ENCODE measurements around the gene TREML1.
A peak's percentile ranks its signal among the peaks of the same experiment; 100 is the strongest.
"Not testable (repeated sequence)": the region's sequence is repeated elsewhere in the genome, so short reads cannot be mapped to it uniquely, and the experiment has no call there.

TREML1 gene

GRCh38 chr6:41153992-41154625 is at the start of gene TREML1:
TSS of gene TREML1 (minus strand) at chr6:41154347. CDS start at chr6:41154288, 59 bp downstream.
- no peak within 1 kb of the TSS for H3K27ac Mint-ChIP-seq
- H3K4me1 Mint-ChIP-seq (ENCODE audit: low read depth) = peaks cover 13% of the 10 kb centered on the region
- no peaks in the 10 kb centered on the region for H3K9me3 Mint-ChIP-seq
- DNase-seq (ENCODE audit: low spot score) = no peak
- H3K27me3 Mint-ChIP-seq (ENCODE audit: low read depth) = peaks cover 37% of the 10 kb centered on the region
- H3K36me3 Mint-ChIP-seq (ENCODE audit: low read depth) = no peaks in the 10 kb centered on the region
- no peak within 1 kb of the TSS for H3K4me3 Mint-ChIP-seq

- H3K4me1 Mint-ChIP-seq (ENCODE audit: low read depth) = peaks cover 48% of the 10 kb centered on the region
- peaks cover 4% of the 10 kb centered on the region for H3K9me3 Mint-ChIP-seq
- peak overlapping the region; percentile 97 for H3K27ac Mint-ChIP-seq
- H3K36me3 Mint-ChIP-seq (ENCODE audit: low read depth) = peaks cover 20% of the 10 kb centered on the region
- H3K4me3 Mint-ChIP-seq = peak overlapping the region; percentile 86
- no peak for DNase-seq (ENCODE audit: low spot score)
- no peaks in the 10 kb centered on the region for H3K27me3 Mint-ChIP-seq (ENCODE audit: low read depth)
These were observed 47.6 kb upstream of the TREML1 start for GRCh38 chr6:41201764-41202173.

- H3K27me3 Mint-ChIP-seq (ENCODE audit: low read depth) = no peaks in the 10 kb centered on the region
- peaks cover 4% of the 10 kb centered on the region for H3K9me3 Mint-ChIP-seq
- peak within 1 kb of the TSS; percentile 97 for H3K27ac Mint-ChIP-seq
- peaks cover 26% of the 10 kb centered on the region for H3K36me3 Mint-ChIP-seq (ENCODE audit: low read depth)
- H3K4me3 Mint-ChIP-seq = peak within 1 kb of the TSS; percentile 86
- peaks cover 48% of the 10 kb centered on the region for H3K4me1 Mint-ChIP-seq (ENCODE audit: low read depth)
- peak; percentile 25 for DNase-seq (ENCODE audit: low spot score)
These were observed 47.0 kb upstream of the TREML1 start, which contains the start of gene TREML2 for GRCh38 chr6:41200901-41201763. TSS of gene TREML2 (minus strand) at chr6:41201149. CDS start at chr6:41201008, 141 bp downstream.

- peak overlapping the region; percentile 97 for H3K27ac Mint-ChIP-seq
- DNase-seq (ENCODE audit: low spot score) = peak; percentile 53
- no peaks in the 10 kb centered on the region for H3K27me3 Mint-ChIP-seq (ENCODE audit: low read depth)
- H3K36me3 Mint-ChIP-seq (ENCODE audit: low read depth) = peaks cover 31% of the 10 kb centered on the region
- peaks cover 48% of the 10 kb centered on the region for H3K4me1 Mint-ChIP-seq (ENCODE audit: low read depth)
- peaks cover 4% of the 10 kb centered on the region for H3K9me3 Mint-ChIP-seq
- peak overlapping the region; percentile 86 for H3K4me3 Mint-ChIP-seq
These were observed 46.3 kb upstream of the TREML1 start for GRCh38 chr6:41200296-41200900.

DNA sequence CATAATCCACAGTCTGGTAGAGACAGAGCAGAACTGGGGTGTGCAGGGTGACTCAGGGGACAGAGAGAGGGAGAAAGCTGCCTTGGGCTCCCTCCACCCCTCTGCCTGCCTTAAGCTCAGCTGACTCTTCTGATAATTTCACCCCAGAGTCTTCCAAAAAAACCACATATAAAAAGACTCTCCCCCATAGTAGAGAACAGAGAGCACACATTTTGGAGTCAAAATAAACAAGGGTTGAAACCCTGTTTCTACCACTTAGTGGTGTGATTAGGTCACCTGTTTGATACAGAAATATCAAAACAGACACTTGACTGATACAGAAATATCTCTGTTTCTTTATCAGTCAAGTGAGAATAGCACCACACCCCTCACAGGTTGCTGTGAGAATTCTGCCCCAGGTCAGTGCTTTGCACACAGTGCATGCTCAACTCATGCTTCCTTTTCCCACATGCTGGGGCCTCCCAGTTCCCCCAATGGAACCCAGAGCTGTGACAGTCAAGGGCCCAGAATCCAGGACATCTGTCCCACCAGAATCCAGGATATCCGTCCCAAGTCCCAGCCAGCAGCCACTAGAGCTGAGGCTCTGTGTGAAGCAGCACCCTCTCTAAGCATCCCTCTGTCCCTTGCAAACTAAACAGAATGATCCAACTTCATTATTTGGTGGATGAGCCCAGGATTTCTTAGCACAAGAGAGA is 45.6 kb upstream of the TREML1 start:
- H3K4me3 Mint-ChIP-seq = peak overlapping the region; percentile 86
- peaks cover 4% of the 10 kb centered on the region for H3K9me3 Mint-ChIP-seq
- peak; percentile 38 for DNase-seq (ENCODE audit: low spot score)
- H3K4me1 Mint-ChIP-seq (ENCODE audit: low read depth) = peaks cover 51% of the 10 kb centered on the region
- no peaks in the 10 kb centered on the region for H3K27me3 Mint-ChIP-seq (ENCODE audit: low read depth)
- H3K27ac Mint-ChIP-seq = peak overlapping the region; percentile 97
- peaks cover 36% of the 10 kb centered on the region for H3K36me3 Mint-ChIP-seq (ENCODE audit: low read depth)

DNA sequence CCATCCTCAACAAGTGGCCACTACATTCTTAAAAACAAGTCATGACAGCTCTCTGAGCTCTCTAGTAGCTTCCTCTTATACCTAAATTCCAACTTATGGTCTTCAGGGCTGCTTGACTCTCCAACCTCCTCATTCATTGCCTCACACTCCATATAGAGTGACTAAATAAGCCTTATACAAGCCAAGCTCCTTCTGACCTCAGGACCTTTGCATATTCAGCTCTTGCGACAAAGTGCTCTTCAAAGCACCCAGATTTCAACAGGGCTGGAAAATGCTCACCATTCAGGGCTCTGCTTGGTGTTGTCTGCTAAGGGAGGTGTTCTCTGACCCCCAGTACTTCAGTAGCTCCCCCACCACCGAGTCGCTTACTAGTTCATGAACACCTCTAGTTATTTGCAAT is 43.1 kb upstream of the TREML1 start:
- H3K4me3 Mint-ChIP-seq = no peak overlapping the region
- H3K36me3 Mint-ChIP-seq (ENCODE audit: low read depth) = peaks cover 54% of the 10 kb centered on the region
- peaks cover 45% of the 10 kb centered on the region for H3K4me1 Mint-ChIP-seq (ENCODE audit: low read depth)
- peak overlapping the region; percentile 2 for H3K27ac Mint-ChIP-seq
- DNase-seq (ENCODE audit: low spot score) = no peak
- H3K27me3 Mint-ChIP-seq (ENCODE audit: low read depth) = no peaks in the 10 kb centered on the region
- H3K9me3 Mint-ChIP-seq = no peaks in the 10 kb centered on the region

- no peaks in the 10 kb centered on the region for H3K27me3 Mint-ChIP-seq (ENCODE audit: low read depth)
- peaks cover 19% of the 10 kb centered on the region for H3K4me1 Mint-ChIP-seq (ENCODE audit: low read depth)
- peaks cover 73% of the 10 kb centered on the region for H3K36me3 Mint-ChIP-seq (ENCODE audit: low read depth)
- no peak for DNase-seq (ENCODE audit: low spot score)
- H3K9me3 Mint-ChIP-seq = peaks cover 15% of the 10 kb centered on the region
- no peak overlapping the region for H3K4me3 Mint-ChIP-seq
- no peak overlapping the region for H3K27ac Mint-ChIP-seq
These were observed 40.2 kb upstream of the TREML1 start for GRCh38 chr6:41194386-41194785.

GRCh38 chr6:41193884-41194283 is 39.7 kb upstream of the TREML1 start:
- no peak overlapping the region for H3K27ac Mint-ChIP-seq
- H3K36me3 Mint-ChIP-seq (ENCODE audit: low read depth) = peaks cover 74% of the 10 kb centered on the region
- H3K27me3 Mint-ChIP-seq (ENCODE audit: low read depth) = no peaks in the 10 kb centered on the region
- peaks cover 20% of the 10 kb centered on the region for H3K4me1 Mint-ChIP-seq (ENCODE audit: low read depth)
- no peak for DNase-seq (ENCODE audit: low spot score)
- peaks cover 17% of the 10 kb centered on the region for H3K9me3 Mint-ChIP-seq
- no peak overlapping the region for H3K4me3 Mint-ChIP-seq

DNA sequence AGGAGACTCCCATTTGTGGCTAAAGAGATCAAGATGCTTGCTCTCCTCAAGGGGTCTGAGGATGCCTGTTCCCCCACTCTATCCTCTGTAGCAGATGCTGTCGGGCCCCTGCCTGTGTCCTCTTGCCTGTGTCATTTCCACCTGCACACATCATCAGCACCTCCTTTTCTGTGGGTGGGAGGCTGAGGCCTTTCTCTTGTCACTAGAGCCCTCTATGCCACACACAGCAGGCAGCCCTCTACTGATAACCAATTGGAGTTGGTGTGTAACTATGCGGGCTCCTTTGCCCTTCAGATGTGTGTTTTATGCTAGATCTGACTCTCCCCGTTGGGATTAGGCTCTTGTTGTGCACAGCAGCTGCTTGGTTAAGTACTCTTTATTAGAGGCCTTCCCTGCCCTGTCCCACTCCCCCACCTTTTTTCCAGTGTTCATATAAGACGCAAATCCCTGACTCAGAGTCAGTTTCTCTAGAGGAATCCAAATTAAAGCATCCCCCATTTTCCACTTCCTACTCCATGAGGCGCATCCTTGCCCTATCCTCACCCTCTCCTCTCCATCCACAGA is 39.1 kb upstream of the TREML1 start:
- Mint-ChIP-seq H3K4me3 (no peak overlapping the region), H3K36me3 (ENCODE audit: low read depth) (peaks cover 73% of the 10 kb centered on the region), H3K27me3 (ENCODE audit: low read depth) (no peaks in the 10 kb centered on the region), H3K27ac (no peak overlapping the region), H3K4me1 (ENCODE audit: low read depth) (peaks cover 24% of the 10 kb centered on the region), H3K9me3 (peaks cover 17% of the 10 kb centered on the region)
- no peak for DNase-seq (ENCODE audit: low spot score)

DNA sequence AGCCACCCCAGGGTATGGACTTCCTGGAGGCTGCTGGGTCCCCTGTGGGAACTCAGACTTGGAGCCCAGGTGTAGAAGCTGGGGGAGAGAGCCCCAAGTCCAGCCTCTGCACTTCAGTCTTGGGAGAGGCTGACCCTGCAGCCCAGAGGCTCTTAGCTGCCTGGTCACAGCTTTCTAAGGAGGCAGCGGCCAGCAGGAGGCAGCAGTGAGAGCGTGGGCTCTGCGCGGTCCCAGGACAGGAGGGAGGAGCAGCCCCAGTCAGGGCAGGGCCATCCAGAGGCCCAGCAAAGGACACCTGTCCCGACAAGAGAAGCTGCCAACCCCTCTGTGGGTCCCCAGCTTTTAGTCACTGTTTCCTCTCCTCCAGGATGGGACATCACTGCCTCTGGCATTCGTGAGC is 37.4 kb upstream of the TREML1 start:
- Mint-ChIP-seq H3K27me3 (ENCODE audit: low read depth) (no peaks in the 10 kb centered on the region), H3K4me1 (ENCODE audit: low read depth) (peaks cover 18% of the 10 kb centered on the region), H3K27ac (no peak overlapping the region), H3K4me3 (no peak overlapping the region), H3K9me3 (peaks cover 17% of the 10 kb centered on the region), H3K36me3 (ENCODE audit: low read depth) (peaks cover 57% of the 10 kb centered on the region)
- no peak for DNase-seq (ENCODE audit: low spot score)

DNA sequence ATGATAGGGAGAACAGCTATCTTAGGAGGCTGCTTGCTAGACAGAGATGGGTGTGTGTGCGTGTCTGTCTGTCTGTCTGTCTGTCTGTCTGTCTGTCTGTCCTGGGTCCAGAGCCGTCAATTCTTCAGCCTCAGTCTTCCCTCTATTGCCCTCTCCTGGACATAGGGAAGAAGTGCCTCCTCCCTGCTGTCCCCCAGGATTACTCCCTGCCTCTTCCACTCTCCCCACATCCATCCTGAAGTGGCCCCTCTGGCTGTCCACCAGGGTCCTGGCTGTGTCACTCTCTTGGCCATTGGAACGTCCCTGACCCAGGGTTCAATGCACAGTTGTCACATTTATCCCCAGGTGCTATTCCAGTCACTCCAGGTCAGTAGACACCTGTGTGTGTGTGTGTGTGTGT is 36.6 kb upstream of the TREML1 start:
- peaks cover 23% of the 10 kb centered on the region for H3K4me1 Mint-ChIP-seq (ENCODE audit: low read depth)

GRCh38 chr6:41189967-41190366 is 35.8 kb upstream of the TREML1 start:
- no peak for DNase-seq (ENCODE audit: low spot score)
- Mint-ChIP-seq H3K9me3 (peaks cover 17% of the 10 kb centered on the region), H3K27ac (no peak overlapping the region), H3K27me3 (ENCODE audit: low read depth) (no peaks in the 10 kb centered on the region), H3K4me3 (no peak overlapping the region), H3K36me3 (ENCODE audit: low read depth) (peaks cover 45% of the 10 kb centered on the region), H3K4me1 (ENCODE audit: low read depth) (peaks cover 28% of the 10 kb centered on the region)

More for the DNA sequence above, 36.6 kb upstream of the TREML1 start:
- H3K27ac Mint-ChIP-seq = no peak overlapping the region
- H3K4me3 Mint-ChIP-seq = no peak overlapping the region
- H3K27me3 Mint-ChIP-seq (ENCODE audit: low read depth) = no peaks in the 10 kb centered on the region
- peaks cover 17% of the 10 kb centered on the region for H3K9me3 Mint-ChIP-seq
- no peak for DNase-seq (ENCODE audit: low spot score)
- H3K36me3 Mint-ChIP-seq (ENCODE audit: low read depth) = peaks cover 50% of the 10 kb centered on the region

GRCh38 chr6:41189046-41189445 is 34.9 kb upstream of the TREML1 start:
- not testable (repeated sequence) for DNase-seq (ENCODE audit: low spot score); H3K27me3 Mint-ChIP-seq (ENCODE audit: low read depth); H3K27ac Mint-ChIP-seq; H3K4me3 Mint-ChIP-seq
- peaks cover 17% of the 10 kb centered on the region for H3K9me3 Mint-ChIP-seq
- H3K36me3 Mint-ChIP-seq (ENCODE audit: low read depth) = peaks cover 37% of the 10 kb centered on the region
- peaks cover 23% of the 10 kb centered on the region for H3K4me1 Mint-ChIP-seq (ENCODE audit: low read depth)
